Small intestine (tissue), 7 donors: ENCODE measurements around the gene GCM1. TPM values are rescaled to one million over a fixed set of nuclear protein-coding genes. Genes with fewer than 3 reads are reported as not detected.
A peak's percentile ranks its signal among the peaks of the same experiment; 100 is the strongest.

Experiments
- DNase-seq, 2 donors: peaks; one replicate each; pipeline versions ENCODE4 v3.0.0 to v3.0.0-alpha.2; 2013
- FAIRE-seq: peaks from 2 replicates; lab custom pipeline; 2012; peaks lifted over from hg19 to GRCh38; lab: Jason Lieb, UNC
- H3K27ac ChIP-seq, 3 donors: one replicate each; pipeline ENCODE4 v1.5.1; 2013; ENCODE audit warnings: low read length in 2 of 3, mild to moderate bottlenecking in 2 of 3, control low read depth in 1 of 3, inconsistent platforms in 1 of 3, low read depth in 1 of 3, moderate library complexity in 1 of 3
- H3K27me3 ChIP-seq, 3 donors: one replicate each; pipeline ENCODE4 v1.6.1; 2013; ENCODE audit warnings: low read length in 3 of 3, inconsistent platforms in 1 of 3; ENCODE audit not compliant: control insufficient read depth in 3 of 3, insufficient read depth in 3 of 3
- H3K36me3 ChIP-seq, 3 donors: one replicate each; pipeline ENCODE4 v1.6.1; 2013; ENCODE audit warnings: low read length in 3 of 3, inconsistent platforms in 1 of 3, low read depth in 1 of 3, mild to moderate bottlenecking in 1 of 3, moderate library complexity in 1 of 3; ENCODE audit not compliant: control insufficient read depth in 3 of 3, insufficient read depth in 2 of 3
- H3K4me1 ChIP-seq, 3 donors: one replicate each; pipeline ENCODE4 v1.6.1; 2013; ENCODE audit warnings: low read length in 2 of 3, inconsistent platforms in 1 of 3, low read depth in 1 of 3, mild to moderate bottlenecking in 1 of 3, moderate library complexity in 1 of 3; ENCODE audit not compliant: control insufficient read depth in 3 of 3, insufficient read depth in 2 of 3
- H3K4me3 ChIP-seq, 3 donors: one replicate each; pipeline ENCODE4 v1.5.1; 2013; ENCODE audit warnings: low read length in 3 of 3, control low read depth in 1 of 3, inconsistent platforms in 1 of 3, low read depth in 1 of 3, mild to moderate bottlenecking in 1 of 3, moderate library complexity in 1 of 3
- H3K9me3 ChIP-seq, 2 donors: one replicate each; pipeline ENCODE4 v1.6.1; 2013; ENCODE audit warnings: low read depth in 1 of 2, low read length in 1 of 2; ENCODE audit not compliant: control insufficient read depth in 2 of 2, insufficient read depth in 1 of 2
- WGBS, 3 donors: extraction: QIAGEN DNeasy Blood & Tissue Kit; methylation state at CpG; one replicate each; pipeline ENCODE4 v1.1.7; 2013; 5-methylcytosine and 5-hydroxymethylcytosine counted together
- polyA plus RNA-seq, 4 donors: library from polyadenylated mRNA; stranded (reverse) in 3 of 4; unstranded in 1 of 4; fragments of 200-250 nt in 3 of 4; fragments of 120-200 nt in 1 of 4; gene quantifications; one replicate each; pipeline versions ENCODE4 v1.2.1 to v1.2.3, GENCODE V29; 2013
- donor health status: healthy with polysubstance abuse.
- donor health status: control.
- donor health status: control.
- donor health status: Bipolar disorder and iron deficiency.
- donor health status: healthy.

The GCM1 gene
- polyA plus RNA-seq, 4 donors, result not detected

- no peak overlapping the region for H3K27ac ChIP-seq
- 55 to 74% (median 71%) methylated on average over 3 of the region's 3 CpGs for WGBS, 3 donors
- no peaks in the 10 kb centered on the region for H3K9me3 ChIP-seq
- FAIRE-seq (no peak), DNase-seq (no peak)
- no peaks in the 10 kb centered on the region for H3K36me3 ChIP-seq
- H3K4me1 ChIP-seq, result no peaks in the 10 kb centered on the region
- H3K27me3 ChIP-seq, result no peaks in the 10 kb centered on the region
- H3K4me3 ChIP-seq, result no peak overlapping the region
Measured at GRCh38 chr6:53142810-53143209, 5.8 kb downstream of the GCM1 start.

GRCh38 chr6:53139841-53140413 lies 8.7 kb downstream of the GCM1 start:
- FAIRE-seq (no peak), DNase-seq (no peak)
- H3K4me1 ChIP-seq, result peaks cover 0 to 1% (median 0%) of the 10 kb centered on the region in 3 donors
- WGBS, 3 donors, result 60 to 70% (median 65%) methylated on average over 4 of the region's 4 CpGs
- no peak overlapping the region for H3K4me3 ChIP-seq
- H3K9me3 ChIP-seq, result no peaks in the 10 kb centered on the region
- no peaks in the 10 kb centered on the region for H3K36me3 ChIP-seq
- H3K27me3 ChIP-seq, result no peaks in the 10 kb centered on the region
- H3K27ac ChIP-seq, result no peak overlapping the region

GRCh38 chr6:53136000-53136609 lies 12.5 kb downstream of the GCM1 start:
- WGBS, 3 donors, result 85 to 89% (median 85%) methylated on average over 3 of the region's 3 CpGs
- Histone ChIP-seq H3K36me3 (no peaks in the 10 kb centered on the region), H3K9me3 (no peaks in the 10 kb centered on the region), H3K27me3 (no peaks in the 10 kb centered on the region), H3K27ac (no peak overlapping the region), H3K4me3 (no peak overlapping the region), H3K4me1 (peaks cover 0 to 10% (median 0%) of the 10 kb centered on the region in 3 donors)
- no peak for FAIRE-seq
- DNase-seq, result no peak

GRCh38 chr6:53134601-53135235 lies 13.9 kb downstream of the GCM1 start:
- Histone ChIP-seq H3K4me1 (peaks cover 0 to 10% (median 0%) of the 10 kb centered on the region in 3 donors), H3K4me3 (no peak overlapping the region), H3K27me3 (no peaks in the 10 kb centered on the region), H3K9me3 (no peaks in the 10 kb centered on the region), H3K27ac (peak overlapping the region in 1 of 3 donors; percentile 10), H3K36me3 (no peaks in the 10 kb centered on the region)
- WGBS, 3 donors, result 8 to 43% (median 14%) methylated on average over 8 of the region's 8 CpGs
- FAIRE-seq (no peak), DNase-seq (peak; percentile 25 to 66)

GRCh38 chr6:53133961-53134360 lies 14.7 kb downstream of the GCM1 start:
- Histone ChIP-seq H3K9me3 (no peaks in the 10 kb centered on the region), H3K36me3 (no peaks in the 10 kb centered on the region), H3K27me3 (no peaks in the 10 kb centered on the region), H3K27ac (no peak overlapping the region), H3K4me3 (no peak overlapping the region), H3K4me1 (peaks cover 0 to 10% (median 0%) of the 10 kb centered on the region in 3 donors)
- WGBS, 3 donors, result 85 to 90% (median 87%) methylated on average over 16 of the region's 16 CpGs
- no peak for FAIRE-seq
- no peak for DNase-seq

- Histone ChIP-seq H3K27me3 (peaks cover 0 to 2% (median 0%) of the 10 kb centered on the region in 3 donors), H3K27ac (no peak overlapping the region), H3K4me1 (peaks cover 0 to 10% (median 0%) of the 10 kb centered on the region in 3 donors), H3K36me3 (no peaks in the 10 kb centered on the region), H3K9me3 (no peaks in the 10 kb centered on the region), H3K4me3 (no peak overlapping the region)
- WGBS, 3 donors, result 73 to 77% (median 74%) methylated on average over 6 of the region's 6 CpGs
- FAIRE-seq (no peak), DNase-seq (no peak)
Measured at GRCh38 chr6:53130569-53131290, 17.9 kb downstream of the GCM1 start.

- no peaks in the 10 kb centered on the region for H3K36me3 ChIP-seq
Measured at GRCh38 chr6:53128842-53129241, 19.8 kb downstream of the GCM1 start.

GRCh38 chr6:53125276-53125675 lies 23.4 kb downstream of the GCM1 start:
- H3K36me3 ChIP-seq, result no peaks in the 10 kb centered on the region
- no peak overlapping the region for H3K4me3 ChIP-seq
- FAIRE-seq, result no peak
- DNase-seq, result no peak
- no peak overlapping the region for H3K27ac ChIP-seq
- 79 to 94% (median 85%) methylated on average over 4 of the region's 4 CpGs for WGBS, 3 donors
- peaks cover 0 to 2% (median 0%) of the 10 kb centered on the region in 3 donors for H3K27me3 ChIP-seq
- no peaks in the 10 kb centered on the region for H3K4me1 ChIP-seq
- H3K9me3 ChIP-seq, result no peaks in the 10 kb centered on the region

More at GRCh38 chr6:53128842-53129241, 19.8 kb downstream of the GCM1 start:
- no peaks in the 10 kb centered on the region for H3K9me3 ChIP-seq
- WGBS, 3 donors, result 69 to 78% (median 77%) methylated on average over 5 of the region's 5 CpGs
- no peak overlapping the region for H3K27ac ChIP-seq
- H3K4me3 ChIP-seq, result no peak overlapping the region
- H3K4me1 ChIP-seq, result no peaks in the 10 kb centered on the region
- DNase-seq (no peak), FAIRE-seq (no peak)
- peaks cover 0 to 2% (median 0%) of the 10 kb centered on the region in 3 donors for H3K27me3 ChIP-seq
